K562 (cell line): ENCODE data around the gene C22orf39. TPM values are rescaled to one million over a fixed set of nuclear protein-coding genes. Genes with fewer than 3 reads are reported as not detected.

ENCODE experiments used
- EWSR1 ChIP-seq: fragments of 450-650 bp; IDR thresholded peaks from 2 replicates; pipeline ENCODE4 v1.6.1; 2018; ENCODE audit warnings: borderline replicate concordance, mild to moderate bottlenecking, low read depth, moderate library complexity; ENCODE audit not compliant: partially characterized antibody
- HIVEP1 ChIP-seq: fragments of 250-450 bp; sonication (Bioruptor Pico); IDR thresholded peaks from 2 replicates; pipeline ENCODE4 v1.4.0; 2020; ENCODE audit warnings: mild to moderate bottlenecking
- PHF21A ChIP-seq: fragments of 450-650 bp; IDR thresholded peaks from 2 replicates; pipeline ENCODE4 v1.6.1; 2017; ENCODE audit warnings: low read depth, borderline replicate concordance
- SMARCA4 ChIP-seq: fragments of 450-650 bp; IDR thresholded peaks from 2 replicates; pipeline ENCODE4 v1.6.1; 2016
- SOX6 ChIP-seq: fragments of 450-650 bp; IDR thresholded peaks from 2 replicates; pipeline ENCODE4 v1.6.1; 2014; ENCODE audit warnings: mild to moderate bottlenecking
- TAF7 ChIP-seq: fragments of 450-650 bp; IDR thresholded peaks from 2 replicates; pipeline ENCODE4 v1.6.1; 2016; ENCODE audit warnings: missing genetic modification characterization, missing compliant biosample characterization
- ZBTB11 ChIP-seq, 3 experiments: fragments of 200-800 bp in 1 of 3; fragments of 250-450 bp in 1 of 3; fragments of 450-650 bp in 1 of 3; sonication (Bioruptor Pico) in 1 of 3; sonication (Bioruptor generic) in 1 of 3; formaldehyde crosslinking in 1 of 3; IDR thresholded peaks; 2 replicates each; pipeline versions ENCODE4 v1.6.1 to v1.8.0; 2016 to 2022; ENCODE audit warnings: mild to moderate bottlenecking in 2 of 3, missing genetic modification characterization in 2 of 3, missing compliant biosample characterization in 1 of 3, moderate library complexity in 1 of 3
- ZC3H4 ChIP-seq: sonication (generic); formaldehyde crosslinking; IDR thresholded peaks from 2 replicates; pipeline ENCODE4 v1.9.0; 2021; ENCODE audit warnings: missing genetic modification reagents, borderline replicate concordance
- ZNF280B ChIP-seq: fragments of 250-450 bp; sonication (Bioruptor Pico); IDR thresholded peaks from 2 replicates; pipeline ENCODE4 v1.5.1; 2021; ENCODE audit warnings: mild to moderate bottlenecking
- ZNF668 ChIP-seq: fragments of 250-450 bp; sonication (Bioruptor Pico); IDR thresholded peaks from 2 replicates; pipeline ENCODE4 v1.8.0; 2022; ENCODE audit warnings: mild to moderate bottlenecking, inconsistent platforms
- ZNF764 ChIP-seq: fragments of 250-450 bp; sonication (Bioruptor Pico); IDR thresholded peaks from 2 replicates; pipeline ENCODE4 v1.4.0; 2020; ENCODE audit warnings: low read depth, mild to moderate bottlenecking, moderate library complexity
- polyA plus RNA-seq, 8 experiments: library from polyadenylated mRNA; depleted of rRNA in 4 of 8; stranded (reverse) in 5 of 8; unstranded in 3 of 8; fragments of >200 nt; fragmentation: Nextera tagmentation in 2 of 8; fragmentation: Illumina TruSeq in 1 of 8; extraction: Ambion mirVana in 2 of 8; extraction: Trizol in 1 of 8; gene quantifications; 2 replicates each; pipeline versions ENCODE4 v1.2.1 to v1.2.3, GENCODE V29; 2011 to 2014; ENCODE audit warnings: inconsistent platforms in 1 of 8, missing spikeins in 1 of 8
- total RNA-seq, 7 experiments: library from RNA; depleted of rRNA in 6 of 7; stranded (reverse); fragments of >200 nt in 6 of 7; fragmentation: Illumina TruSeq in 2 of 7; extraction: Trizol in 2 of 7; gene quantifications; 2 replicates each; pipeline versions ENCODE4 v1.2.1 to v1.2.3, GENCODE V29; 2011 to 2021; ENCODE audit warnings: low replicate concordance in 1 of 7
- TF ChIP-seq, protein P1 (sequence below): fragments of 250-450 bp; sonication (Bioruptor Pico); IDR thresholded peaks from 2 replicates; pipeline ENCODE4 v1.4.0; 2020; ENCODE audit warnings: mild to moderate bottlenecking, moderate library complexity
- TF ChIP-seq, protein P2 (sequence below): fragments of 250-450 bp; sonication (Bioruptor Pico); IDR thresholded peaks from 2 replicates; pipeline ENCODE4 v1.5.0; 2021
- TF ChIP-seq, protein P3 (sequence below): sonication (generic); formaldehyde crosslinking; IDR thresholded peaks from 2 replicates; pipeline ENCODE4 v1.8.1; 2023; ENCODE audit warnings: mild to moderate bottlenecking, missing genetic modification reagents
- TF ChIP-seq, protein P4 (sequence below): IDR thresholded peaks from 2 replicates; pipeline ENCODE4 v1.6.1; 2014; ENCODE audit warnings: antibody characterized with exemption

C22orf39 gene
- total and polyA plus RNA-seq, 9 of the 15 experiments (the other 6 are each of a cell fraction or from before 2014, with no cell fraction given), result 20.4 to 139 (median 66.8) TPM

DNA sequence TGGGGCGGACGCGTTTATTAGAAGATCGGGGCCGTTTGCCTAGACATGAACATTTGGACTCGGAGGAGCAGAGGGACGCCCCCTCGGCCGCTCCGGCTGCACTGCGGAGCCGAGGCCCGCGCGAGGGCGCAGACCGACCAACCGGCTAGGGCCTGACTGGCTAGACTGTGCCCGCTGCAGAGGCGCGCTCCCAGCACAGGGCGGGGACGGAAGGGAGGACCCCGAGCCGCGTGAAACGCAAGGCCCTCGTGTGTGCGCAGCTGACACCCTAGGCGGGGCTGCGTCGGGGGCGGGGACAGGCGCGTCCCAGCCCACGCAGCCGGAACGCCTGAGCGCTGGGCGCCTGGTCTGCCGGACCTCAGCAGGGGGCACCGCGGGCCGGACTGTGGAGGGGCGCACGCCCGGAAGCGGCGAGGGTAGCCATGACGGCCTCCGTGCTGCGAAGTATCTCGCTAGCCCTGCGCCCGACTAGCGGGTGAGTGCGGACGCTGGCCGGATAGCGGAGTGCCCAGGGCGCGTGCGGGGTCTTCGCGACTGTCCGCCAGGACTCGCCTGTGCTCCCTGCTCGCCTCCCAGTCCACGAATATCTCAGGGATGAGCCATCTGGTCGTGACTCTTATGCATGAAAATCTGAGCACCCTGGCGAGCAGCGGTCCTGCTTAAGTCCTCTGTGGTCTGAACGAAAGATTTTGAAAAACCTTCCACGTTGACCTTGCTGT lies 15.2 kb downstream of the C22orf39 start, which contains the start of gene MRPL40 (continued):
- TF ChIP-seq PHF21A (no peak), TAF7 (tag) (peak; percentile 95), ZBTB11 (CRISPR knock-in tag; IDR thresholded peaks at IDR 0.05) (peak in 2 of 3 experiments; percentile 98 to 100; a peak in 3 of 6 replicates), EWSR1 (no peak), ZC3H4 (CRISPR knock-in tag) (no peak), SOX6 (no peak), SMARCA4 (no peak), ZNF668 (peak; percentile 84), ZNF764 (peak; percentile 90), ZNF280B (CRISPR knock-in tag) (peak; percentile 57; the same call in 1 of the 2 replicates), HIVEP1 (CRISPR knock-in tag) (peak; percentile 98)
- TF ChIP-seq, protein P1, sequence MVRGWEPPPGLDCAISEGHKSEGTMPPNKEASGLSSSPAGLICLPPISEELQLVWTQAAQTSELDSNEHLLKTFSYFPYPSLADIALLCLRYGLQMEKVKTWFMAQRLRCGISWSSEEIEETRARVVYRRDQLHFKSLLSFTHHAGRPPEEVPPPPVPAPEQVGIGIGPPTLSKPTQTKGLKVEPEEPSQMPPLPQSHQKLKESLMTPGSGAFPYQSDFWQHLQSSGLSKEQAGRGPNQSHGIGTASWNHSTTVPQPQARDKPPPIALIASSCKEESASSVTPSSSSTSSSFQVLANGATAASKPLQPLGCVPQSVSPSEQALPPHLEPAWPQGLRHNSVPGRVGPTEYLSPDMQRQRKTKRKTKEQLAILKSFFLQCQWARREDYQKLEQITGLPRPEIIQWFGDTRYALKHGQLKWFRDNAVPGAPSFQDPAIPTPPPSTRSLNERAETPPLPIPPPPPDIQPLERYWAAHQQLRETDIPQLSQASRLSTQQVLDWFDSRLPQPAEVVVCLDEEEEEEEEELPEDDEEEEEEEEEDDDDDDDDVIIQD (CRISPR knock-in tag), result peak; percentile 93
- TF ChIP-seq, protein P2, sequence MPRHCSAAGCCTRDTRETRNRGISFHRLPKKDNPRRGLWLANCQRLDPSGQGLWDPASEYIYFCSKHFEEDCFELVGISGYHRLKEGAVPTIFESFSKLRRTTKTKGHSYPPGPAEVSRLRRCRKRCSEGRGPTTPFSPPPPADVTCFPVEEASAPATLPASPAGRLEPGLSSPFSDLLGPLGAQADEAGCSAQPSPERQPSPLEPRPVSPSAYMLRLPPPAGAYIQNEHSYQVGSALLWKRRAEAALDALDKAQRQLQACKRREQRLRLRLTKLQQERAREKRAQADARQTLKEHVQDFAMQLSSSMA (CRISPR knock-in tag), result no peak
- TF ChIP-seq, protein P3, sequence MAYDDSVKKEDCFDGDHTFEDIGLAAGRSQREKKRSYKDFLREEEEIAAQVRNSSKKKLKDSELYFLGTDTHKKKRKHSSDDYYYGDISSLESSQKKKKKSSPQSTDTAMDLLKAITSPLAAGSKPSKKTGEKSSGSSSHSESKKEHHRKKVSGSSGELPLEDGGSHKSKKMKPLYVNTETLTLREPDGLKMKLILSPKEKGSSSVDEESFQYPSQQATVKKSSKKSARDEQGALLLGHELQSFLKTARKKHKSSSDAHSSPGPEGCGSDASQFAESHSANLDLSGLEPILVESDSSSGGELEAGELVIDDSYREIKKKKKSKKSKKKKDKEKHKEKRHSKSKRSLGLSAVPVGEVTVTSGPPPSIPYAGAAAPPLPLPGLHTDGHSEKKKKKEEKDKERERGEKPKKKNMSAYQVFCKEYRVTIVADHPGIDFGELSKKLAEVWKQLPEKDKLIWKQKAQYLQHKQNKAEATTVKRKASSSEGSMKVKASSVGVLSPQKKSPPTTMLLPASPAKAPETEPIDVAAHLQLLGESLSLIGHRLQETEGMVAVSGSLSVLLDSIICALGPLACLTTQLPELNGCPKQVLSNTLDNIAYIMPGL, result peak; percentile 100
- TF ChIP-seq, protein P4, sequence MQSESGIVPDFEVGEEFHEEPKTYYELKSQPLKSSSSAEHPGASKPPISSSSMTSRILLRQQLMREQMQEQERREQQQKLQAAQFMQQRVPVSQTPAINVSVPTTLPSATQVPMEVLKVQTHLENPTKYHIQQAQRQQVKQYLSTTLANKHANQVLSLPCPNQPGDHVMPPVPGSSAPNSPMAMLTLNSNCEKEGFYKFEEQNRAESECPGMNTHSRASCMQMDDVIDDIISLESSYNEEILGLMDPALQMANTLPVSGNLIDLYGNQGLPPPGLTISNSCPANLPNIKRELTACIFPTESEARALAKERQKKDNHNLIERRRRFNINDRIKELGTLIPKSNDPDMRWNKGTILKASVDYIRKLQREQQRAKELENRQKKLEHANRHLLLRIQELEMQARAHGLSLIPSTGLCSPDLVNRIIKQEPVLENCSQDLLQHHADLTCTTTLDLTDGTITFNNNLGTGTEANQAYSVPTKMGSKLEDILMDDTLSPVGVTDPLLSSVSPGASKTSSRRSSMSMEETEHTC, result no peak
